Measurements from ENCODE around the gene COL21A1.

Gene COL21A1

GRCh38 chr6:56244528-56245253 lies 2.7 kb downstream of the COL21A1 start:
- no peak for DNase-seq

- DNase-seq, result no peak
These were observed 3.3 kb downstream of the COL21A1 start for GRCh38 chr6:56244089-56244488.

GRCh38 chr6:56243518-56244070 lies 3.8 kb downstream of the COL21A1 start:
- DNase-seq, result no peak

- DNase-seq, result no peak
These were observed 5.0 kb downstream of the COL21A1 start for GRCh38 chr6:56242346-56242745.

- DNase-seq, result no peak
These were observed 6.1 kb downstream of the COL21A1 start for GRCh38 chr6:56241124-56241802.

- no peak for DNase-seq
These were observed 9.0 kb downstream of the COL21A1 start for GRCh38 chr6:56238352-56238751.

GRCh38 chr6:56235245-56235644 lies 12.1 kb downstream of the COL21A1 start:
- no peak for DNase-seq

- DNase-seq, result no peak
These were observed 14.9 kb downstream of the COL21A1 start for GRCh38 chr6:56232436-56232835.

GRCh38 chr6:56231827-56232226 lies 15.6 kb downstream of the COL21A1 start:
- DNase-seq, result no peak

- no peak for DNase-seq
These were observed 16.3 kb downstream of the COL21A1 start for GRCh38 chr6:56230976-56231566.

GRCh38 chr6:56227071-56227879 lies 20.1 kb downstream of the COL21A1 start:
- DNase-seq, result no peak

GRCh38 chr6:56223995-56224394 lies 23.4 kb downstream of the COL21A1 start:
- DNase-seq, result no peak

GRCh38 chr6:56222499-56222898 lies 24.9 kb downstream of the COL21A1 start:
- DNase-seq, result no peak

GRCh38 chr6:56220078-56220477 lies 27.3 kb downstream of the COL21A1 start:
- DNase-seq, result no peak

- no peak for DNase-seq
These were observed 32.7 kb downstream of the COL21A1 start for GRCh38 chr6:56214703-56215101.

- no peak for DNase-seq
These were observed 33.2 kb downstream of the COL21A1 start for GRCh38 chr6:56214041-56214702.

- DNase-seq, result no peak
These were observed 35.7 kb downstream of the COL21A1 start for GRCh38 chr6:56211724-56212123.

- DNase-seq, result no peak
These were observed 43.2 kb downstream of the COL21A1 start for GRCh38 chr6:56204134-56204533.

GRCh38 chr6:56199956-56200355 lies 47.4 kb downstream of the COL21A1 start:
- DNase-seq, result no peak

- no peak for DNase-seq
These were observed 53.5 kb downstream of the COL21A1 start for GRCh38 chr6:56193846-56194245.

- no peak for DNase-seq
These were observed 59.0 kb downstream of the COL21A1 start for GRCh38 chr6:56188429-56188828.

- no peak for DNase-seq
These were observed 59.7 kb downstream of the COL21A1 start for GRCh38 chr6:56187686-56188085.

All from T-helper 9 cell (primary cell).